Lower lobe of right lung (tissue), 2 donors: Measurements from ENCODE around the gene PRRX2. TPM values are rescaled to one million over a fixed set of nuclear protein-coding genes. Genes with fewer than 3 reads are reported as not detected.

Experiments used
- ATAC-seq, 2 donors: fragments of 200-7000 bp; cut with Tn5 transposase; one replicate each; pipeline ENCODE4 v1.9.1; 2020 to 2022; ENCODE audit warnings: mild to moderate bottlenecking in 2 of 2, moderate library complexity in 2 of 2
- DNase-seq: peaks from one replicate; pipeline ENCODE4 v3.0.0-alpha.2; 2020
- H3K27ac ChIP-seq: fragments of 200-600 bp; one replicate; pipeline ENCODE4 v1.8.0; 2022
- H3K27me3 ChIP-seq: fragments of 200-600 bp; one replicate; pipeline ENCODE4 v1.8.0; 2022; ENCODE audit warnings: low read depth
- H3K36me3 ChIP-seq: fragments of 200-600 bp; one replicate; pipeline ENCODE4 v1.8.0; 2022; ENCODE audit warnings: mild to moderate bottlenecking
- H3K4me1 ChIP-seq: fragments of 200-600 bp; one replicate; pipeline ENCODE4 v1.8.0; 2022
- H3K4me3 ChIP-seq: fragments of 200-600 bp; one replicate; pipeline ENCODE4 v1.8.0; 2022; ENCODE audit warnings: mild to moderate bottlenecking
- H3K9me3 ChIP-seq: fragments of 200-600 bp; one replicate; pipeline ENCODE4 v1.8.0; 2022
- intact Hi-C: fragments of 100-400 bp; cut with DNase I; formaldehyde crosslinking; loops from one replicate; pipeline ENCODE4 v1.11.0; 2022
- total RNA-seq: library from RNA; stranded (reverse); fragmentation: NEBNext Ultra II Directional; extraction: Animal tissue kit (Norgen Biotek cat#: 25700); gene quantifications from one replicate; pipeline ENCODE4 v1.2.1, GENCODE V29; 2021
- TF ChIP-seq, protein P1 (sequence below): fragments of 200-600 bp; IDR thresholded peaks from one replicate; pipeline ENCODE4 v1.8.0; 2022; ENCODE audit warnings: antibody characterized with exemption, mild to moderate bottlenecking
- donor health status: DM: no; HTN: yes; CAD: no; lungs with severe emphysema.

Gene PRRX2
- total RNA-seq, 1 donor from 2014 or later: 2.5 TPM

DNA sequence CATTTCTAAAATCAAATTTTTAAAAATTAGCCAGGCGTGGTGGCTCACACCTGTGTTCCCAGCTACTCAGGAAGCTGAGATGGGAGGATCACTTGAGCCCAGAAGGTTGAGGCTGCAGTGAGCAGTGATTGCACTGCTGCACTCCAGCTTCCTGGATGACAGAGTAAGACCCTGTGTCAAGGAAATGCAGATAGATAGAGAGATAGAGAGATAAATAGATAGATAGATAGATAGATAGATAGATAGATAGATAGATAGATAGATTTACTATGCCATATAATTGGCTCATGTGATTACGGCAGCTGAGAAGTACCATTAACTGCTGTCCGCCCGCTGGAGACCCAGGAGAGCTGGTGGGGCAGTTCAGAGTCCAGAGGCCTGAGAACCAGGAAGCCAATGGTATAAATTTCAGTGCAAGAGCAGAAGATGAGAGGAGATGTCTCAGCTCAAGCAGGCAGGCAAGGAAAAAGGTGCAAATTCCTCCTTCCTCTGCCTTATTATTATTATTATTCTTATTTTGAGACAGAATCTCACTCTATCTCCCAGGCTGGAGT lies 100.4 kb downstream of the PRRX2 start:
- H3K27me3 ChIP-seq: no peaks in the 10 kb centered on the region
- H3K27ac ChIP-seq: no peak overlapping the region
- TF ChIP-seq, protein P1, sequence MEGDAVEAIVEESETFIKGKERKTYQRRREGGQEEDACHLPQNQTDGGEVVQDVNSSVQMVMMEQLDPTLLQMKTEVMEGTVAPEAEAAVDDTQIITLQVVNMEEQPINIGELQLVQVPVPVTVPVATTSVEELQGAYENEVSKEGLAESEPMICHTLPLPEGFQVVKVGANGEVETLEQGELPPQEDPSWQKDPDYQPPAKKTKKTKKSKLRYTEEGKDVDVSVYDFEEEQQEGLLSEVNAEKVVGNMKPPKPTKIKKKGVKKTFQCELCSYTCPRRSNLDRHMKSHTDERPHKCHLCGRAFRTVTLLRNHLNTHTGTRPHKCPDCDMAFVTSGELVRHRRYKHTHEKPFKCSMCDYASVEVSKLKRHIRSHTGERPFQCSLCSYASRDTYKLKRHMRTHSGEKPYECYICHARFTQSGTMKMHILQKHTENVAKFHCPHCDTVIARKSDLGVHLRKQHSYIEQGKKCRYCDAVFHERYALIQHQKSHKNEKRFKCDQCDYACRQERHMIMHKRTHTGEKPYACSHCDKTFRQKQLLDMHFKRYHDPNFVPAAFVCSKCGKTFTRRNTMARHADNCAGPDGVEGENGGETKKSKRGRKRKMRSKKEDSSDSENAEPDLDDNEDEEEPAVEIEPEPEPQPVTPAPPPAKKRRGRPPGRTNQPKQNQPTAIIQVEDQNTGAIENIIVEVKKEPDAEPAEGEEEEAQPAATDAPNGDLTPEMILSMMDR: no peak
- no peak for DNase-seq
- H3K4me3 ChIP-seq: no peak overlapping the region
- no peaks in the 10 kb centered on the region for H3K36me3 ChIP-seq
- no peaks in the 10 kb centered on the region for H3K9me3 ChIP-seq
- intact Hi-C loops: no loop called here
- ATAC-seq: no peak
- H3K4me1 ChIP-seq: peaks cover 12% of the 10 kb centered on the region

DNA sequence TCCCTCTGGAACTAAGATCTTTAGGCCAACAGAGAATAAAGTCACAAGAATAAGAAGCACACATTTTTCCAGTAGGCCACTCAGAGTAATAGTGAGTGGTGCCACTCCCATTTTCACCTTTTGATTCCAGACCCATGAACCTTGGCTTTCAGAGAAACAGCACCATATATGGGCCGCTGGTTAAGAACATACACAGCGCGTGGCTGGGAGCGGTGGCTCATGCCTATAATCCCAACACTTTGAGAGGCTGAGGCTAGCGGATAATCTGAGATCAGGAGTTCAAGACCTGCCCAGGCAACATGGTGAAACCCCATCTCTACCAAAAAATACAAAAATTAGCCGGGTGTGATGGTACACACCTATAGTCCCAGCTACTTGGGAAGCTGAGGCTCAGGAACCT lies 103.0 kb downstream of the PRRX2 start:
- H3K27ac ChIP-seq: no peak overlapping the region
- no peak overlapping the region for H3K4me3 ChIP-seq
- TF ChIP-seq, protein P1: no peak
- no peak for DNase-seq
- intact Hi-C loops: no loop called here
- H3K4me1 ChIP-seq: peaks cover 2% of the 10 kb centered on the region
- no peaks in the 10 kb centered on the region for H3K36me3 ChIP-seq
- ATAC-seq: no peak
- no peaks in the 10 kb centered on the region for H3K27me3 ChIP-seq
- no peaks in the 10 kb centered on the region for H3K9me3 ChIP-seq

DNA sequence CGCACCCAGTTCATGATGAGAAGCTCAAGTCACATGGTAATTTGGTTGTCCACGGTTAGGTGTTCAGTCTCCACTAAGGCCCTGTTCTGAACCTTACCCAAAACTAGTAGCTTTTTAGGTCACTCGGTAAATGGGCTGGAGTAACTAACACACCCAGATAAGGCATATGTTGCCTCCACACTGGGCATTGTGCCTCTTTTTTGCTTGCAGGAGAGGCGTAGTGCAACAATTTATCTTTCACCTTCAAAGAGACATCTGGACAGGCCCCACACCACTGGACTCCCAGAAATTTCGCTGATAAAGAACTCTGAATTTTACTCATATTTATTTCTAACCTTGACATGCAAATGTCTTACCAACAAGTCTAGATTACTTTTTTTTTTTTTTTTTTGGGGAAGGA lies 104.2 kb downstream of the PRRX2 start:
- Histone ChIP-seq H3K36me3 (no peaks in the 10 kb centered on the region), H3K4me3 (no peak overlapping the region), H3K9me3 (no peaks in the 10 kb centered on the region), H3K27me3 (no peaks in the 10 kb centered on the region), H3K27ac (no peak overlapping the region), H3K4me1 (no peaks in the 10 kb centered on the region)
- intact Hi-C loops: no loop called here
- no peak for DNase-seq
- no peak for ATAC-seq
- TF ChIP-seq, protein P1: no peak

DNA sequence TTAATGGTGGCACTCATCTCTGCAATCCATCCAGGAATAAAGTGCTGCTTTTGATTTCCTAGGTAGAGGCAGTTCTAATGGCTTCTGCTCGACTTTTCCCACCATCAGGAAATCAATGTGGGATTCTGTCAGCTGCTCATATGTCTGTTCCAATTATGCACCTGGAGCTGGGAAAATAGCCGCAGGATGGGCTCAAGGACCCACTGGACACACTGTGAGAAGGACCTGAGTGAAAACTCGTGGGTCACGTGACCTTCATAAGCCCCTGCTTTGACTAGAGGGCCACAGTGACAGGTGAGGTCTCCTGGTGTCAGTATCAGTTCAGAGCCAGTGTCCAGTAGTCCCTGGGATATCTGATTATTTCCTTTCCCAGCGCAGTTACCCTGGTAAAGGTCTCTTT lies 105.3 kb downstream of the PRRX2 start:
- ATAC-seq (no peak), DNase-seq (no peak)
- H3K4me1 ChIP-seq: no peaks in the 10 kb centered on the region
- H3K4me3 ChIP-seq: no peak overlapping the region
- H3K27me3 ChIP-seq: no peaks in the 10 kb centered on the region
- H3K27ac ChIP-seq: no peak overlapping the region
- no peaks in the 10 kb centered on the region for H3K9me3 ChIP-seq
- intact Hi-C loops: no loop called here
- no peaks in the 10 kb centered on the region for H3K36me3 ChIP-seq
- TF ChIP-seq, protein P1: no peak

Other genes starting within 250 kb of the PRRX2 start
- not detected for gene C9orf50, start 44.5 kb upstream of the PRRX2 start, total RNA-seq
- gene NTMT1, start 39.5 kb upstream of the PRRX2 start, total RNA-seq: 25.1 TPM
- 14.6 TPM for gene ASB6, start 23.5 kb upstream of the PRRX2 start, total RNA-seq
- gene PTGES, start 87.4 kb downstream of the PRRX2 start, total RNA-seq: 3.9 TPM
- gene TOR1B, start 137.5 kb downstream of the PRRX2 start, total RNA-seq: 34.9 TPM
- 34.6 TPM for gene TOR1A, start 158.5 kb downstream of the PRRX2 start, total RNA-seq
- gene C9orf78, start 169.6 kb downstream of the PRRX2 start, total RNA-seq: 42.0 TPM
- gene USP20, start 169.8 kb downstream of the PRRX2 start, total RNA-seq: 27.0 TPM